Bronchial epithelial cell (primary cell): ENCODE data around the gene AAMDC. TPM values are rescaled to one million over a fixed set of nuclear protein-coding genes. Genes with fewer than 3 reads are reported as not detected.
"Not testable (repeated sequence)": the region's sequence is repeated elsewhere in the genome, so short reads cannot be mapped to it uniquely, and the experiment has no call there.

Experiments used
- DNase-seq: peaks from one replicate; pipeline ENCODE4 v3.0.0-alpha.2; 2010; ENCODE audit warnings: low read depth
- FAIRE-seq: peaks from 2 replicates; lab custom pipeline; 2011; peaks lifted over from hg19 to GRCh38; lab: Jason Lieb, UNC
- H3K27me3 ChIP-seq: 2 replicates; pipeline ENCODE4 v1.5.1; 2011; ENCODE audit warnings: low read length; ENCODE audit not compliant: control insufficient read depth, insufficient read depth
- H3K36me3 ChIP-seq: 2 replicates; pipeline ENCODE4 v1.5.1; 2011; ENCODE audit warnings: low read length; ENCODE audit not compliant: control insufficient read depth, insufficient read depth
- H3K4me3 ChIP-seq: 2 replicates; pipeline ENCODE4 v1.5.1; 2011; ENCODE audit warnings: mild to moderate bottlenecking, low read depth, low read length, control low read depth
- total RNA-seq: library from RNA; depleted of rRNA; stranded (reverse); fragments of >200 nt; gene quantifications from 2 replicates; pipeline ENCODE4 v1.2.1, GENCODE V29; 2014
- TF ChIP-seq, protein P1 (sequence below): IDR thresholded peaks from 2 replicates; pipeline ENCODE4 v1.5.1; 2011; ENCODE audit warnings: mild to moderate bottlenecking, moderate library complexity, low read length, control low read depth, inconsistent platforms; ENCODE audit not compliant: insufficient read depth, severe bottlenecking

The AAMDC gene
- total RNA-seq, 1 donor from 2014 or later = 2.1 TPM

DNA sequence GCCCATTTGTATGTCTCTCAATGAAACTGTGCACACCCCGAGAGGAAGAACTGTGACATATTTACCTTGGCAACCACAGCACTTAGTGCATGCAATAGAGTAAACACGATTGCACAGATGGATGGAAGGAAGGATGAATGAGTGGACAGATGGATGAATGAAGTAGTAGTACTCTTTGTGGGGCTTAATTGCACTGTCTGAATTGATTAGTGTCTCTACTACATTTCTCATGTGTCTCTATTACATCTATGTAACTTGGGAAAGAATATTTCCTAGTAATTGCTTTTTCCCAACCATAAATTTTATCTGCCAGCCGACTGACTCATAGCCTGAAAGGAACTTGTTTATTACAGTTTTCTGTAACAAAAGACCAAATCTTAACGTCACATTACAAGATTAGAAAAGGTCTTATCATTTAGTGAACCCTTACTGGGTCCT is 69.7 kb downstream of the AAMDC start:
- not testable (repeated sequence) for H3K27me3 ChIP-seq, DNase-seq, FAIRE-seq, H3K4me3 ChIP-seq, H3K36me3 ChIP-seq

DNA sequence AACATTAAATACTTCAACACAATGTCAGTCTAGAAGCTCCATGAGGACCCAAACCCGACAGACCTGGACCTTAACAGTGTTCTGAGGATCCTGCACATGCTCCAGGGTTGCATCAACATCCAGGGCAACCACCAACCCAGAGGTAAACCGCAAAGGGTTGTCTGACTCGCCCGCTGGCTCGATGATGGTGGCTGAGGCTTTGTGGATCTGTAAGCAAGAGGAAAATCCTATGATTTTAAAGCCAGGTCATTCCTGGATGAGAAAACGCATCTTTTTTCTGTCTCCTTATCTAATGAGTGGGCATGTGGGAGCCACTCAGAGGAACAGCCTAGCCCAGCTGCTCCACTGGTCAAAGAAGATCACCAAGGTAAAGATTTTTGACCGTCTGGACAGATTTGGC is 70.3 kb downstream of the AAMDC start:
- not testable (repeated sequence) for H3K4me3 ChIP-seq, DNase-seq, H3K36me3 ChIP-seq, FAIRE-seq, H3K27me3 ChIP-seq

DNA sequence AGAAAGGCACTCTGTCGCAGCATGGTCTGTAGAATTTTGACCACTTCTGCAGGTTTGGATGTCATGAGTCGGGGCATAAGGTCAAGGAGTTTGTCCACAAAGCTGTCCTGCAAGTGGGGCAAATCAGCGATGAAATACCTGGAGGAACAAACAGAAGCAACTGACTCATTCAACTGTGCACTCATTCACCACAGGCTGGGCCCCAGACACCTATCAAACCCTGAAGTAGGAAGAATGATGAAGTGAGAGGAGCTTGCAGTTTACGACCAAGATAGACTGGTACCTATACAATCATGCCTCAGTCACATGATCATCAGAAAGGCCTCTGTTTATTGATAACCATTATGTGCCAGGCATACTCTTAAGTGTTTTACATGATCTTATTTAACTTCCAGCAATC is 70.8 kb downstream of the AAMDC start:
- not testable (repeated sequence) for H3K36me3 ChIP-seq, FAIRE-seq, H3K27me3 ChIP-seq, H3K4me3 ChIP-seq
- DNase-seq = peak; percentile 33

DNA sequence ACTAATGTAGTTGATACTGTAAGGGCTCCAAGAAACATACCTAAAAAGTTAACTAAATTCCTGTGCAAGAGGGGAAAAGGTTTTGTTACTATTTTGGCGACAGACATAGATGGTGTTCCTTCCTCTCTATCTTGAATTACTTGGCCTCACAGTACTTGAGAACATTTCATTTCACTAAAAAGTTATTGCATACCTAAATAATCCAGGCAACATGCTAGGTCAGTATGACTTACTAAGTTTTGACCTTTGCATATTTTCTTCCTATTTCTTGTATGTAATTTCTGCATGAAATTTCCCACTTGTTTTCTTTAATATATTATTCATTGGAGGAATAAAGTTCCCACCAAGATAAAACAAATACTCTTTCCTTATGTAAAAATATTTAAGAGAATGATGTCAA is 74.0 kb downstream of the AAMDC start:
- FAIRE-seq, H3K4me3 ChIP-seq, H3K27me3 ChIP-seq, H3K36me3 ChIP-seq, DNase-seq: not testable (repeated sequence)

DNA sequence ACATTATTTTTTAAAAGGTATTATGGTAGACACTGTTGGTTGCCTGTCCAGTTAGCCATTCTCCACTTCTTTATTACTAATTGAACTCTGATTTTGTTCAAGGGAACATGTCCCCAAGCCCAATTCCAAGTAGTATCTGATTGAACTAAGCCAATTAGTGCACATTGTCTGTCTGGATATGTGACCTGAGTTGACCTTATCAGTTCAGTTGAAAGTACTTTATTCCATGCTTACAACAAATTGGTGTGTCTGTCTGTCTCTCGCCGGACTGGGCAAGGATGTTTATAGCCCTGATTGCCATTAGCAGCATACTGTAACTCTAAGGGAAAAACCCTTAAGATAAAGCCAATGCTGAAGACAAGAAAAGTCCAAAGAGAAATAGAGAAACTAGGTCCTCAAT is 87.9 kb downstream of the AAMDC start:
- DNase-seq (no peak), FAIRE-seq (no peak)
- TF ChIP-seq, protein P1, sequence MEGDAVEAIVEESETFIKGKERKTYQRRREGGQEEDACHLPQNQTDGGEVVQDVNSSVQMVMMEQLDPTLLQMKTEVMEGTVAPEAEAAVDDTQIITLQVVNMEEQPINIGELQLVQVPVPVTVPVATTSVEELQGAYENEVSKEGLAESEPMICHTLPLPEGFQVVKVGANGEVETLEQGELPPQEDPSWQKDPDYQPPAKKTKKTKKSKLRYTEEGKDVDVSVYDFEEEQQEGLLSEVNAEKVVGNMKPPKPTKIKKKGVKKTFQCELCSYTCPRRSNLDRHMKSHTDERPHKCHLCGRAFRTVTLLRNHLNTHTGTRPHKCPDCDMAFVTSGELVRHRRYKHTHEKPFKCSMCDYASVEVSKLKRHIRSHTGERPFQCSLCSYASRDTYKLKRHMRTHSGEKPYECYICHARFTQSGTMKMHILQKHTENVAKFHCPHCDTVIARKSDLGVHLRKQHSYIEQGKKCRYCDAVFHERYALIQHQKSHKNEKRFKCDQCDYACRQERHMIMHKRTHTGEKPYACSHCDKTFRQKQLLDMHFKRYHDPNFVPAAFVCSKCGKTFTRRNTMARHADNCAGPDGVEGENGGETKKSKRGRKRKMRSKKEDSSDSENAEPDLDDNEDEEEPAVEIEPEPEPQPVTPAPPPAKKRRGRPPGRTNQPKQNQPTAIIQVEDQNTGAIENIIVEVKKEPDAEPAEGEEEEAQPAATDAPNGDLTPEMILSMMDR = no peak
- H3K27me3 ChIP-seq = no peaks in the 10 kb centered on the region
- H3K36me3 ChIP-seq = no peaks in the 10 kb centered on the region
- H3K4me3 ChIP-seq = no peak overlapping the region

DNA sequence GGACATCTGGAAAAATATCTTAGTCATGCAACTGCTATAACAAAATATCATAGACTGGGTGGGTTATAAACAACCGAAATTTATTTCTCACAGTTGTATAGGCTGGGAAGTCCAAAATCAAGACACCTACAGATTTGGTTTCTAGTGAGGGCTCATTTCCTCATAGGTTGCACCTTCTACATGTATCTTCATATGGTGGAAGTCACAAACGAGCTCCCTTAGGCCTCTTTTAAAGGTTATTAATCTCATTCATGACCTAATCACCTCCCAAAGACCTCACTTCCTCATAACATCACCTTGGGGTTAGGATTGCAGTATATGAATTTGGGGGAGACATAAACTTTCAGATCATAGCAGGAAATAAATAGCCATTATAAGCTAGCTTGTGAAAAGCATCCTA is 88.3 kb downstream of the AAMDC start:
- H3K36me3 ChIP-seq = no peaks in the 10 kb centered on the region
- no peak for DNase-seq
- FAIRE-seq = no peak
- no peak overlapping the region for H3K4me3 ChIP-seq
- no peaks in the 10 kb centered on the region for H3K27me3 ChIP-seq
- TF ChIP-seq, protein P1 = no peak

DNA sequence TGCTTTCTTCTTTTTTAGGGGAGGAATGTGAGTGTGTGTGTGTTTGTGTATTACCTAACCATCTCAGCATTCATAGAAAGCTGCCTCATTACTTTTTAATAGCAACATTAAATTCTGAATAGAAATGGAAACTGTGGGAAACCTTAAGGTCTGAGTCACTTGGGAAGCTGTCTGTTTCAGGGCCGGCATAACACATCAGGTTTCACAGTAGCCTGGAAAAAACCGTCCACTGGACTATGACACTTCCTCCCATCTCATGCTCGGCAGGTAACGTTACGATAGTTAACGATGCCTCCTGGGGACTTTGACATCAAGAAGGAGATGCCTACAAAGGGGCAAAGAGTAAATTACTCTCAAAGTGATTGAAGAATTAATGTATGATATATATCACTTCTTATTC is 89.9 kb downstream of the AAMDC start:
- not testable (repeated sequence) for H3K4me3 ChIP-seq, FAIRE-seq, H3K36me3 ChIP-seq, H3K27me3 ChIP-seq, DNase-seq

DNA sequence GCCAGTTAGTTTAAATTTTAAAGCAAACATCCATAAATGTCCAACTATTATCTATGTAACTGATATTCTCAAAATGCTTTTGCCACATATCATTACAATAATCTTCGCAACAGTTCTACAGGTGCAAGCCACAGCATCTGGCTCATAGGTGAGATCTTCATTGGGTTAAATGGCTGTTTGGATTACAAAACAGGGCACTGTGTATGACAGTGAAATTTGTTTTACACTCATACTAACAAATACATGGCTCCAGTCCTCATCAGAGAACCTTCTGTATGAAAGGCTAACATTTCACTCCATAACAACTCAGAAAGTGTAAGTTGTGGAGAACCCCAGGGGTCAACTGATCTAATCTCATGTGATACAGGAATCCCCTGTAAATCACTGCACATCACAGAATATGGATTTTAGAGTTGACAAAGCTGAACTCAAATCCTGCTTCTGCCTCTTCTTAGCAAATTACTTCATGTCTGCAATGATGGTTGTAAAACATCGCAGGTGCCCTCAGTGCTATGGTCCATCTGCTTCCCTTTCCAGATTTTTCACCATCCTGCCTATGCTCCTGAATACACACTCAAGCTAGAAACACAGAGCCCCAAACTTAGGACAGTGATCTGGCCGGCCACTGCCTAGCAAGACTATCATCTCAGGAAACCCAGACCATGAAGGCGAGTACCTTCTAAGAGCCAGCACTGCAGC is 92.8 kb downstream of the AAMDC start:
- DNase-seq, H3K4me3 ChIP-seq, H3K36me3 ChIP-seq, FAIRE-seq, H3K27me3 ChIP-seq: not testable (repeated sequence)

DNA sequence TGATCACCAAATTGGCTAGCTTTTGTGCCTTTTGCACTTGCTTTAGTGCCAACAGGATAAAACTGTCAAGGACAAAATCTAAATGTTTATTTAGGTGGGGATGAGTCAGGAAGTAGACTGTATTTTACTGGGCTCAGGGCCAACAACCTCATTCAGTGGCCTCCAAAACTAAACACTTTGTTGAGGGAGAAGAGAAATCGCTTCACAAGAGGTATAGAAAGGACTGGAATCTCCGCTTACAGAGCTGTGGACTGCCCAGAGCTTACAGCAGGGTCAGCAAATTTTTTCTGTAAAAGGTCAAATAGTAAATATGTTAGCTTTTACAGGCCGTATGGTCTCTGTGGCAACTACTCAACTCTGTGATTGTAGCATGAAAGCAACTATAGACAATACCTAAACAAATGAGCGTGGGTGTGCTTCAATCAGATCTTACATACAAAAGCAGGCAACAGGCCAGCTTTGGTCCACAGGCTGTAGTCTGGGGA is 93.4 kb downstream of the AAMDC start:
- DNase-seq = peak; percentile 76
- not testable (repeated sequence) for FAIRE-seq

DNA sequence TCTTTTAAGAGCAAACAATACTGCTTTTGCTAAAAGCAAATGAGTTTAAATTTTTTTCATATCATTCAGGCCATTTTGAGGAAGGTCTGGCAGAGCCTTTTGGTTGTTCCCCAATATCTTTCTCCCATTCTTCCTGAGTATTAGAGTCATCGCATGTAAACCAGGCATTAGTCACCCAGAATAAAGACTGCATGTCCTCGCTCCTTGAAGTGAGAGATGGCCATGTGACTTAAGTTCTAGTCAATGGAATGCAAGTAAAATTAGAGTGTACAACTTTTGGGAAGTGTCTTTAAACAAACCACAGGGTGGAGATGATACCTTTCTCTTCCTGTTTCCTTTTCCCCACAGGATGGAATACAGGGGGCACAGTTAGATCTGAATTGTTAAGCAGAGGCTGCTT is 96.8 kb downstream of the AAMDC start:
- not testable (repeated sequence) for H3K27me3 ChIP-seq, H3K4me3 ChIP-seq, H3K36me3 ChIP-seq, DNase-seq, FAIRE-seq

More for the DNA sequence above, 93.4 kb downstream of the AAMDC start:
- not testable (repeated sequence) for H3K36me3 ChIP-seq, H3K4me3 ChIP-seq, H3K27me3 ChIP-seq
